Nephron (organoid): ENCODE results near the gene CBX3.
"Not testable (repeated sequence)": the region's sequence is repeated elsewhere in the genome, so short reads cannot be mapped to it uniquely, and the experiment has no call there.

ENCODE experiments used
- H3K27ac Mint-ChIP-seq, 3 experiments: 2 replicates each; pipeline ENCODE4 v1.8.0; 2020; ENCODE audit warnings: mixed read lengths in 3 of 3, mild to moderate bottlenecking in 2 of 3, moderate library complexity in 1 of 3
- H3K27me3 Mint-ChIP-seq: 2 replicates; pipeline ENCODE4 v1.8.0; 2021; ENCODE audit warnings: low read depth, mild to moderate bottlenecking, moderate library complexity, mixed read lengths
- H3K36me3 Mint-ChIP-seq: 2 replicates; pipeline ENCODE4 v1.8.0; 2020; ENCODE audit warnings: low read depth, mixed read lengths
- H3K4me1 Mint-ChIP-seq: 2 replicates; pipeline ENCODE4 v1.8.0; 2020; ENCODE audit warnings: mixed read lengths
- H3K4me3 Mint-ChIP-seq, 3 experiments: 2 replicates each; pipeline ENCODE4 v1.8.0; 2020; ENCODE audit warnings: mild to moderate bottlenecking in 3 of 3, mixed read lengths in 3 of 3, moderate library complexity in 2 of 3
- H3K9me3 Mint-ChIP-seq: 2 replicates; pipeline ENCODE4 v1.8.0; 2020; ENCODE audit warnings: mixed read lengths
- TF ChIP-seq, protein P1 (sequence below), 3 experiments: fragments of 200-600 bp; sonication (generic); IDR thresholded peaks; one replicate each; pipeline ENCODE4 v1.5.0; 2021; ENCODE audit warnings: antibody characterized with exemption in 3 of 3; ENCODE audit not compliant: unreplicated experiment in 3 of 3

The CBX3 gene

DNA sequence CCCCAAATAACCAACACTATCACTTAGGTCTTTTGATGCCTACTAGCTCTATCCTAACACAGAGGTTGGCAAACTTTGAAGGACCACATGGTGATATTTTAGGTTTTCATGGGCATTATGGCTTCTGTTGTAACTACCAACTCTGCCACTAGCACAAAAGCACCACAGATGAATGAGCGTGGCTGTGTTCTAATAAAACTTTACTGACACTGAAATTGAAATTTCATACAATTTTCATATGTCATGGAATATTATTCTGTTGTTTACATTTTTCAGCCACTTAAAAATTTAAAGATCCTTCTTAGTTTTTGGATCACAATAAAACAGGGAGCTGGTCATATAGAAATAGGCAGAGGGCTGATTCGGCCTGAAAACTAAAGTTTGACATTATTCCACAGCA, 26.4 kb downstream of the CBX3 start:
- no peak overlapping the region for H3K27ac Mint-ChIP-seq
- no peaks in the 10 kb centered on the region for H3K9me3 Mint-ChIP-seq
- TF ChIP-seq, protein P1, sequence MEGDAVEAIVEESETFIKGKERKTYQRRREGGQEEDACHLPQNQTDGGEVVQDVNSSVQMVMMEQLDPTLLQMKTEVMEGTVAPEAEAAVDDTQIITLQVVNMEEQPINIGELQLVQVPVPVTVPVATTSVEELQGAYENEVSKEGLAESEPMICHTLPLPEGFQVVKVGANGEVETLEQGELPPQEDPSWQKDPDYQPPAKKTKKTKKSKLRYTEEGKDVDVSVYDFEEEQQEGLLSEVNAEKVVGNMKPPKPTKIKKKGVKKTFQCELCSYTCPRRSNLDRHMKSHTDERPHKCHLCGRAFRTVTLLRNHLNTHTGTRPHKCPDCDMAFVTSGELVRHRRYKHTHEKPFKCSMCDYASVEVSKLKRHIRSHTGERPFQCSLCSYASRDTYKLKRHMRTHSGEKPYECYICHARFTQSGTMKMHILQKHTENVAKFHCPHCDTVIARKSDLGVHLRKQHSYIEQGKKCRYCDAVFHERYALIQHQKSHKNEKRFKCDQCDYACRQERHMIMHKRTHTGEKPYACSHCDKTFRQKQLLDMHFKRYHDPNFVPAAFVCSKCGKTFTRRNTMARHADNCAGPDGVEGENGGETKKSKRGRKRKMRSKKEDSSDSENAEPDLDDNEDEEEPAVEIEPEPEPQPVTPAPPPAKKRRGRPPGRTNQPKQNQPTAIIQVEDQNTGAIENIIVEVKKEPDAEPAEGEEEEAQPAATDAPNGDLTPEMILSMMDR (IDR thresholded peaks at IDR 0.05; ENCODE audit: unreplicated experiment in 3 of 3): no peak
- no peaks in the 10 kb centered on the region for H3K27me3 Mint-ChIP-seq
- no peaks in the 10 kb centered on the region for H3K36me3 Mint-ChIP-seq
- H3K4me1 Mint-ChIP-seq: no peaks in the 10 kb centered on the region
- H3K4me3 Mint-ChIP-seq: no peak overlapping the region

DNA sequence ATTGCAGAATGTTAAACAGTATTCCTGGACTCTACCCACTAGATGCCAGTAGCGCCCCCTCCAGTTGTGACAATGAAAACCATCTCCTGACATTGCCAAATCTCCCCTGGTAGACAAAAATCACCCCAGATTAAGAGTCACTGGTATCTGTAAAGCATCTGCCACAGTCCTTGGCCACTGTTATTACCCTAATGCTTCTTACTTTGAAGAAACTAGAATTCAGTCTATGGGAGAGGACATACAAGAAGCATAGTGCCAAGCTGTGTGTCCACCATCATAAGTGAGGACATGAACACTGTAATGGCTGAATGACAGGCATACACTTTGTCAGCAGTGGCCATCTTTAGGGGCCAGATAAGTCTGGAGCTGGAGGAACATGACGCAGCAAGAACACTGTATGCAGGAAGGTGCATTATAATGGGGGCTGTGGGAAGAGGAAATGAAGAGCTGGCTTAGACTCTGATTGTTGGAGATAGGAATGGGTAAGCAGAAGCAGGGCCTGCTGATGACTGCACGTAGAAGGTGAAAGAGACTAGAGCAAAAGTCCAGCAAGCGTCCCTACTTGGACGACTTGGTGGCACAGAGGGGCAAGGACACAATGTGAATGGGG, 32.5 kb downstream of the CBX3 start:
- Mint-ChIP-seq H3K4me3 (no peak overlapping the region), H3K9me3 (no peaks in the 10 kb centered on the region), H3K27me3 (peaks cover 8% of the 10 kb centered on the region), H3K36me3 (no peaks in the 10 kb centered on the region), H3K27ac (no peak overlapping the region), H3K4me1 (no peaks in the 10 kb centered on the region)
- TF ChIP-seq, protein P1 (IDR thresholded peaks at IDR 0.05; ENCODE audit: unreplicated experiment in 3 of 3): no peak

DNA sequence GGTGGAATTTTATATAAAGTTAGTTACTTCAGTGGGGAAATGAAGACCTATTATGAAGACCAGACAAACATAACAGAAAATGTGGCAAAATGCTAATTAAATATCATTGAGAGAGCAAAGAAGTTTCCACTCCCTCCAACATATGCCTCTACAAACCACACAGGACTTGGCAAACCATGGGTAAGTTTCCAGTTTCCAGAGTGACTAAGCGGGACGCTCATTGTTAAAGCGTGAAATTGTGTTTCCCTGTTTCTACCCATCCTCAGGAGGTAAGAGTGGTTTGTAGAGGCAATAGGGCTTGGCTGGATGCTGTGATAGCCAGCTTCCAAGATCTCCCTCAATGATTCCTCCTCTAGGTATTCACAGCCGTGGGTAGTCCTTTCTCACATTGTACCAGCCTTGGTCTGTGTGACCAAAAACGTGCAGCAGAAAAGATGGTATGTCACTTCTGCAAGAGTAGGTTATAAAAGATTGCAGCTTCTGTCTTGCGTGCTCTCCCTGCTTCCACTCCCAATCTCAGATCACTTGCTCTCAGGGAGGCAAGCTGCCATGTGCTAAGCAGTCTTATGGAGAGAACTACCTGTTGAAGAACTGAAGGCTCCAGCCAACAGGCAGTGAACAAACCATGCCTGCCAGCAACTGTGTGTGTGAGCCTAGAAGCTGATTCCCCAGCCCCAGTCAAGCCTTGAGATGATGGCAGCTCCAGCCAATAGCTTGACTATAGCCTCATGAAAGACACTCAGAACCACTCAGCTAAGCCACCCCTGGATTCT, 35.7 kb downstream of the CBX3 start:
- TF ChIP-seq, protein P1 (IDR thresholded peaks at IDR 0.05; ENCODE audit: unreplicated experiment in 3 of 3): no peak
- H3K27me3 Mint-ChIP-seq: peaks cover 8% of the 10 kb centered on the region
- no peak overlapping the region for H3K4me3 Mint-ChIP-seq
- H3K27ac Mint-ChIP-seq: no peak overlapping the region
- no peaks in the 10 kb centered on the region for H3K9me3 Mint-ChIP-seq
- no peaks in the 10 kb centered on the region for H3K36me3 Mint-ChIP-seq
- H3K4me1 Mint-ChIP-seq: no peaks in the 10 kb centered on the region

DNA sequence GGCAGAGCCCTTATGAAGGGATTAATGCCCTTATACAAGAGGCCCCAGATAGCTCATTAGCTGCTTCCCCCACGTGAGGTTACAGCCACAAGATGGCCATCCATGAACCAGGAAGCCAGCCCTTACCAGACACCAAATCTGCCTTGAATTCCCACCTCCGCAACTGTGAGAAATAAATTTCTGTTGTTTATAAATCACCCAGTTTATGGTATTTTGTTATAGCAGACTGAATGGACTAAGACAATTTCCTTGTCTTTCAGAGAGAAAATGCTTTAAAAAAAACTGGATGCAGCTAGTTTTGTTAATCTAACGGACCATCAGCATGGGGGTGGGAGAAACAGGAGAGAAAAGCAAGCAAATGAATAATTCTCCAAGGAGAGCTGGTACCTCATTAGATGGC, 36.5 kb downstream of the CBX3 start:
- no peak overlapping the region for H3K27ac Mint-ChIP-seq
- H3K36me3 Mint-ChIP-seq: no peaks in the 10 kb centered on the region
- TF ChIP-seq, protein P1 (IDR thresholded peaks at IDR 0.05; ENCODE audit: unreplicated experiment in 3 of 3): no peak
- H3K9me3 Mint-ChIP-seq: no peaks in the 10 kb centered on the region
- no peaks in the 10 kb centered on the region for H3K4me1 Mint-ChIP-seq
- peaks cover 8% of the 10 kb centered on the region for H3K27me3 Mint-ChIP-seq
- no peak overlapping the region for H3K4me3 Mint-ChIP-seq

DNA sequence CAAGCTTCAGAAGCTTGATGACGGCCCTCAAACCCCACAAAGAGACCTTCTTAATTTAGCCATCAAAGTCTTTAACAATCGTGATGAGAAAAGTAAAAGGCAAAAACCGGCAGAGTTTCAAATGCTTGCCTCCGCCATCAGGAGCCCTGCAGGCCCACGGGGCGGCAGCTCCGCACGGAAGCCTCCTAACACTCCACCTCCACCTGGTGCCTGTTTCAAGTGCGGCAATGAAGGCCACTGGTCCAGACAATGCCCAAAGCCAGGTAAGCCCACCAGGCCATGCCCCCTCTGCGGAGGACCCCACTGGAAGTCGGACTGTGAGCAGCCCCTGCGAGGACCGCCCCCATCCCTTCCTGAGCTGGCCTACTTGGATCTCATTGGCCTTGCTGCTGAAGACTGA, 43.6 kb downstream of the CBX3 start:
- Mint-ChIP-seq H3K27ac (no peak overlapping the region), H3K9me3 (no peaks in the 10 kb centered on the region), H3K4me3 (no peak overlapping the region), H3K36me3 (no peaks in the 10 kb centered on the region), H3K27me3 (no peaks in the 10 kb centered on the region), H3K4me1 (no peaks in the 10 kb centered on the region)
- TF ChIP-seq, protein P1 (IDR thresholded peaks at IDR 0.05; ENCODE audit: unreplicated experiment in 3 of 3): no peak

DNA sequence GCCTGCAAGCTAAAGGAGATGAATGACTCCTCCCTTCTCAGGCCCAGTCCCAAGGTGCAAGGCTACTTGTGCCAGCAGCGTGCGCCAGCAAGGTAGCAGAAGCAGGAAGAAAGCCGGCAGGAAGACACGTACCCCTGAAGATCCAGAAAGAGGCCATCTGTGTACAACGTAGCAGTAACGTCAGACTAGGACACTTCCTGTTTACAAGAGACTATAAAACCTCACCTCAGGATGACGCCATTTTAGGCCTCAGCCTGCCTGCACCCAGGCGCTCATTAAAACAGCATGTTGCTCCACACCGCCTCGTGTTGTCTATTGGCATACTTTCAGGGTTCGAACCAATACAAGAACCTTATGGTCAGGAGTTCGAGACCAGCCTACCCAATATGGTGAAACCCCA, 48.7 kb downstream of the CBX3 start:
- no peak overlapping the region for H3K27ac Mint-ChIP-seq
- H3K4me1 Mint-ChIP-seq: no peaks in the 10 kb centered on the region
- no peaks in the 10 kb centered on the region for H3K36me3 Mint-ChIP-seq
- TF ChIP-seq, protein P1 (IDR thresholded peaks at IDR 0.05; ENCODE audit: unreplicated experiment in 3 of 3): no peak
- H3K9me3 Mint-ChIP-seq: no peaks in the 10 kb centered on the region
- H3K4me3 Mint-ChIP-seq: no peak overlapping the region
- no peaks in the 10 kb centered on the region for H3K27me3 Mint-ChIP-seq

DNA sequence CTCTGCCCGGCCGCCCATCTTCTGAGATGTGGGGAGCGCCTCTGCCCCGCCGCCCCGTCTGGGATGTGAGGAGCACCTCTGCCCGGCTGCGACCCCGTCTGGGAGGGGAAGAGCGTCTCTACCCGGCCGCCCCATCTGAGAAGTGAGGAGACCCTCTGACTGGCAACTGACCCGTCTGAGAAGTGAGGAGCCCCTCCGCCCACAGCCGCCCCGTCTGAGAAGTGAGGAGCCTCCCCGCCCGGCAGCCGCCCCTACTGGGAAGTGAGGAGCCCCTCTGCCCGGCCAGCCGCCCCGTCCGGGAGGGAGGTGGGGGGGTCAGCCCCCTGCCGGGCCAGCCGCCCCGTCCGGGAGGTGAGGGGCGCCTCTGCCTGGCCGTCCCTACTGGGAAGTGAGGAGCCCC, 60.3 kb downstream of the CBX3 start:
- peaks cover 30% of the 10 kb centered on the region for H3K9me3 Mint-ChIP-seq
- H3K4me3 Mint-ChIP-seq, H3K36me3 Mint-ChIP-seq, H3K4me1 Mint-ChIP-seq, H3K27ac Mint-ChIP-seq, H3K27me3 Mint-ChIP-seq: not testable (repeated sequence)
